Fibroblast of mammary gland (primary cell): ENCODE data around the gene FCSK.
A peak's percentile ranks its signal among the peaks of the same experiment; 100 is the strongest.

Experiments
- DNase-seq: peaks from one replicate; pipeline ENCODE4 v3.0.0-alpha.2; 2010; ENCODE audit warnings: low read depth
- H3K4me3 ChIP-seq: 2 replicates; pipeline ENCODE4 v1.5.1; 2011; ENCODE audit warnings: low read depth, mild to moderate bottlenecking, low read length, moderate library complexity; ENCODE audit not compliant: control insufficient read depth
- TF ChIP-seq, protein P1 (sequence below): conservative IDR thresholded peaks from 2 replicates; pipeline ENCODE4 v1.5.1; 2011; ENCODE audit warnings: low read depth, low read length, inconsistent platforms; ENCODE audit not compliant: control insufficient read depth, insufficient read depth

Gene FCSK

DNA sequence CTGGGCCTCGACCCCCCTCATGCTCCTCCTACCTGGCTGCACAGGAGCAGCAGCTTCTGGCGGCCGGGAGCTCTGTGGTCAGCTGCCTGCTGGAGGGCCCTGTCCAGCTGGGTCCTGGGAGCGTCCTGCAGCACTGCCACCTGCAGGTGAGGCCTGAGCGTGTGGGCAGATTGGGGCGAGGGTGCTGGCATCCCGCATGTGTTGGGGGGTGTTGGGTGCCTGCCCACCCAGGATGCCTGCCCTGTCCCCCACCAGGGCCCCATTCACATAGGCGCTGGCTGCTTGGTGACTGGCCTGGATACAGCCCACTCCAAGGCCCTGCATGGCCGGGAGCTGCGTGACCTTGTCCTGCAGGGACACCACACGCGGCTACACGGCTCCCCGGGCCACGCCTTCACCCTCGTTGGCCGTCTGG, 16.5 kb downstream of the FCSK start:
- no peak overlapping the region for H3K4me3 ChIP-seq
- DNase-seq: no peak
- TF ChIP-seq, protein P1, sequence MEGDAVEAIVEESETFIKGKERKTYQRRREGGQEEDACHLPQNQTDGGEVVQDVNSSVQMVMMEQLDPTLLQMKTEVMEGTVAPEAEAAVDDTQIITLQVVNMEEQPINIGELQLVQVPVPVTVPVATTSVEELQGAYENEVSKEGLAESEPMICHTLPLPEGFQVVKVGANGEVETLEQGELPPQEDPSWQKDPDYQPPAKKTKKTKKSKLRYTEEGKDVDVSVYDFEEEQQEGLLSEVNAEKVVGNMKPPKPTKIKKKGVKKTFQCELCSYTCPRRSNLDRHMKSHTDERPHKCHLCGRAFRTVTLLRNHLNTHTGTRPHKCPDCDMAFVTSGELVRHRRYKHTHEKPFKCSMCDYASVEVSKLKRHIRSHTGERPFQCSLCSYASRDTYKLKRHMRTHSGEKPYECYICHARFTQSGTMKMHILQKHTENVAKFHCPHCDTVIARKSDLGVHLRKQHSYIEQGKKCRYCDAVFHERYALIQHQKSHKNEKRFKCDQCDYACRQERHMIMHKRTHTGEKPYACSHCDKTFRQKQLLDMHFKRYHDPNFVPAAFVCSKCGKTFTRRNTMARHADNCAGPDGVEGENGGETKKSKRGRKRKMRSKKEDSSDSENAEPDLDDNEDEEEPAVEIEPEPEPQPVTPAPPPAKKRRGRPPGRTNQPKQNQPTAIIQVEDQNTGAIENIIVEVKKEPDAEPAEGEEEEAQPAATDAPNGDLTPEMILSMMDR: peak; percentile 35

DNA sequence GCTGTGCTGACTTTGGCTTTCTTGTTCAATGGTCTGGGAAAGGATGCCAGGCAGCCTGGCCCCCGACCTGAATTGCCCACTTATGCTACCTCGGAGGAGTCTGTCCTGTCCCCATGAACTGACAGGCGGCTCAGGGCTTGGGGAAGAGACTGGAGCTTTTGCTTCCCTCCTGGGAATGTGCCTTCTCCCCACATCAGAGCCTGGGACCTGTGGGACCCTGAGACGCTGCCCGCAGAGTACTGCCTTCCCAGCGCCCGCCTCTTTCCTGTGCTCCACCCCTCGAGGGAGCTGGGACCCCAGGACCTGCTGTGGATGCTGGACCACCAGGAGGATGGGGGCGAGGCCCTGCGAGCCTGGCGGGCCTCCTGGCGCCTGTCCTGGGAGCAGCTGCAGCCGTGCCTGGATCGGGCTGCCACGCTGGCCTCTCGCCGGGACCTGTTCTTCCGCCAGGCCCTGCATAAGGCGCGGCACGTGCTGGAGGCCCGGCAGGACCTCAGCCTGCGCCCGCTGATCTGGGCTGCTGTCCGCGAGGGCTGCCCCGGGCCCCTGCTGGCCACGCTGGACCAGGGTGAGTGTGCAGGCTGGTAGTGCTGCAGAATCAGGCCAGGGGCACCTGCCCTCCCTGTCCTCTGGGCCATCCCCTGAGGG, 18.5 kb downstream of the FCSK start:
- TF ChIP-seq, protein P1: no peak
- no peak for DNase-seq
- no peak overlapping the region for H3K4me3 ChIP-seq

DNA sequence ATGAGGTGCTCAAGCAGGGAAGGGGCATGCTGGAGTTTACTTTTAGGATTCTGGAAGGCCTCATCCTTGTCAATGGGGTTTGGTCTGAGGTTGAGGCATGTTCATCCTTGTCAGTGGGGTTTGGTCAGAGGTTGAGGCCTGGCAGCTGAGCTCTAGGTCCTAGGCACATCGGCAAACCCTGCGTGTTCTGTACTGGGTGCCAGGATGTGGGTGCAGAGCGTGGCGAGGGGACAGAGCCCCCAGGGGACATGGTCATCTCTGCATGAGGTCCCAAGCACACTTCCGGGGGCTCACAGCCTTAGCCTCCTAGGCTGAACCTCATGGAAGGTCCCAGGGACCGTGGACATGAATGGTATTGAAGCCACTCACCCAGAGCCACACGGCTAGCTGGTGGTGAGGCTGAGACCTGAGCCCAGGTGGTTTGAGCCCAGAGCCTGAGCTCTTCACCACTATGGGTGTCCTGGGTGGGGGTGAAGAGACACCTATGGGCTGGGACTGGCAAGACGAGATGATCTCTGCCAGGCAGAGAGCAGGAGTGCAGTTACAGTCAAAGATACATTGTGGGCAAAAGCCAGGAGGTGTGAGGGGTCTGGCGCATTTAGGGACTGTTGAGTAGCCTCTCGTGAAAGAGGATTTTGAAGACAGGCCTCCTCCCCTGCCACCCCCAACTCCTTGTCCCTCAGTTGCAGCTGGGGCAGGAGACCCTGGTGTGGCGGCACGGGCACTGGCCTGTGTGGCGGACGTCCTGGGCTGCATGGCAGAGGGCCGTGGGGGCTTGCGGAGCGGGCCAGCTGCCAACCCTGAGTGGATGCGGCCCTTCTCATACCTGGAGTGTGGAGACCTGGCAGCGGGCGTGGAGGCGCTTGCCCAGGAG, 19.3 kb downstream of the FCSK start:
- TF ChIP-seq, protein P1: no peak

DNA sequence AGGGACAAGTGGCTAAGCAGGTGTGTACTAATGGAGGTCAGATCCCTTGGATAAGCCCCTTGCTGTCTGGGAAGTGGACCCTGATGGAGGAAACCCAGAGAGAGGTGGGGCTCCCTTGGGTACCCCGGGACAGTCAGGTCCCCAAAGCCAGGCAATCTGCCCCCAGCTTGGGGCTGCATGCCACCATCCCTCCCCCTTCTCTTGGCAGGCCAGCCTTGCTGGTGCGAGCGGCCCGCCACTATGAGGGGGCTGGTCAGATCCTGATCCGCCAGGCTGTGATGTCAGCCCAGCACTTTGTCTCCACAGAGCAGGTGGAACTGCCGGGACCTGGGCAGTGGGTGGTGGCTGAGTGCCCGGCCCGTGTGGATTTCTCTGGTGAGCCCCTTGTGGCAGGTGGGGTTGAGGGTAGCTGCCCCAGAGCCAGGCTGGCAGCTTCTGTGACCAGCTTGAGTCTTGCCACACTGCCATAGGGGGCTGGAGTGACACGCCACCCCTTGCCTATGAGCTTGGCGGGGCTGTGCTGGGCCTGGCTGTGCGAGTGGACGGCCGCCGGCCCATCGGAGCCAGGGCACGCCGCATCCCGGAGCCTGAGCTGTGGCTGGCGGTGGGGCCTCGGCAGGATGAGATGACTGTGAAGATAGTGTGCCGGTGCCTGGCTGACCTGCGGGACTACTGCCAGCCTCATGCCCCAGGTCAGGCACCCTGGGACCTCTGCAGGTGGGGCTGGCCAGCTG, 20.1 kb downstream of the FCSK start:
- no peak for DNase-seq
- TF ChIP-seq, protein P1: no peak
- no peak overlapping the region for H3K4me3 ChIP-seq

More for the DNA sequence above, 19.3 kb downstream of the FCSK start:
- DNase-seq: no peak
- H3K4me3 ChIP-seq: no peak overlapping the region

DNA sequence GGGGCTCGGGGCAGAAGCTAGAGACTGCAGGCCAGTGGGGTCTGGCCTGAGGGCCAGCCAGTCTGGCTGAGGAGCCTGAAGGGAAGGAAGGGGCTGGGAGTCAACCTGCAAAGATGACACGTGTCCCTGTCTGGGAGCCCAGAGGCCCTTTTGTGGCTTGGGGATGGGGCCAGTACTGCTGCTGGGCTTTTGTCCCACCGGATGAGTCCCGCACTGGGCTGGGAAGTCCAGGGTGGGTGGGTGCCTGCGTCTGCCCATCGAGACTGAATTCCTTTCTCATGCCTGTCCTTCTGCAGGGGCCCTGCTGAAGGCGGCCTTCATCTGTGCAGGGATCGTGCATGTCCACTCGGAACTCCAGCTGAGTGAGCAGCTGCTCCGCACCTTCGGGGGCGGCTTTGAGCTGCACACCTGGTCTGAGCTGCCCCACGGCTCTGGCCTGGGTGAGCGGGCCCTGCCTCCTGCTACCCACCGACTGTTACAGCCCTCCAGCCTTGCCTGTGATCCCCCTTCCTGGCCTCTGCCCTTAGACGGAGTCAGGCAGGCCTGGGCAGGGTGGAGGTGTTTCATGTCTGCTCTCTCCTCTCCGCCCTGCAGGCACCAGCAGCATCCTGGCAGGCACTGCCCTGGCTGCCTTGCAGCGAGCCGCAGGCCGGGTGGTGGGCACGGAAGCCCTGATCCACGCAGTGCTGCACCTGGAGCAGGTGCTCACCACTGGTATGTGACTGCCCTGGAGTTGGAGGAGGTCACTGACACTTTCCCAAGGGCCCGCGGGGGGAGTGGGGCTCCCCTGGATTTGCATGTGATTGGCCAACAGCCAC, 20.9 kb downstream of the FCSK start:
- DNase-seq: no peak
- TF ChIP-seq, protein P1: no peak
- no peak overlapping the region for H3K4me3 ChIP-seq
